HG02981 (cell line): ENCODE measurements around the gene GPS2.

Experiments used
- ATAC-seq: cut with Tn5 transposase; IDR thresholded peaks from one replicate; pipeline ENCODE4 v1.9.1; 2021; ENCODE audit warnings: mild to moderate bottlenecking, moderate library complexity; ENCODE audit not compliant: unreplicated experiment

GPS2 gene

GRCh38 chr17:7293816-7294613 lies 21.1 kb downstream of the GPS2 start:
- ATAC-seq: no peak

DNA sequence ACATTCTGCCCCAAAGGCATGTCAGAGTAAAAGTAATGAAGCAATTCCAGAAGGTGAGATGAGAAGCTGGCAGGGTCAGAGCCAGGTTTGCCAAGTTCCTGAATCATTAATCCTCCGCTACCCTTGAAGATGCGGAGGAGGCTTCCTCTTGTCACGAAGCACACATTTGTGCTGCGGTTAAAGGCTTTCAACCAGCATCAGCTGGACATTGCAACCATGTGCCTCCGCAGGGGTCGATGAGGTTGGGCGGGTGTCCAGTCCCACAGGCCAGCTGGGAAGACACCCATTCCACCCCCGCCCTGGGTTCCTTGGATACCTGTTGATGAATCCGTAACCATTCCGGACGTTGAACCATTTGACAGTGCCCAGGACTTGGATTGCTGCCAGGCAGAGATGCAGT lies 22.0 kb downstream of the GPS2 start:
- ATAC-seq: no peak

DNA sequence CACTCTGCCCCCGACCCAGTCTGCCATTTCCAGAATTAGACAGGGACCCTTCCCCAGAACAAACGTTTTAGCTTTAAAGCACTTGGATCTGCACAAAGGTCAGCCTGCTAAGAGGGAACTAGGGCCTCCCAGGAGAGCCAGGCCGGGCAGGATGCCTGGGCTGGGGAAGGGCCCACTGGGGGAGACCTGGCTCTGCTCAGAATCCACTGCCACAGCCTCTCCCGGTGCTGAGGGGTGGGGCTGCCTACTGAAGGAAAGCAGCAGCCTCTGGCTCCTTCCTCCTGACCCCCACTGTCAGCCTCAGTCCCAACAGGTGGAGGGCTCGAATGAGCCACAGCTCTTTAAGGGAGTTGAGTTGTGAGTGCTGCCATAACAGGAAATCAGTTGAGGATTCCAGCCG lies 22.4 kb downstream of the GPS2 start:
- ATAC-seq: no peak

- no peak for ATAC-seq
These were observed 23.0 kb downstream of the GPS2 start for GRCh38 chr17:7292194-7292593.

- ATAC-seq: no peak
These were observed 24.5 kb downstream of the GPS2 start for GRCh38 chr17:7290685-7291084.

DNA sequence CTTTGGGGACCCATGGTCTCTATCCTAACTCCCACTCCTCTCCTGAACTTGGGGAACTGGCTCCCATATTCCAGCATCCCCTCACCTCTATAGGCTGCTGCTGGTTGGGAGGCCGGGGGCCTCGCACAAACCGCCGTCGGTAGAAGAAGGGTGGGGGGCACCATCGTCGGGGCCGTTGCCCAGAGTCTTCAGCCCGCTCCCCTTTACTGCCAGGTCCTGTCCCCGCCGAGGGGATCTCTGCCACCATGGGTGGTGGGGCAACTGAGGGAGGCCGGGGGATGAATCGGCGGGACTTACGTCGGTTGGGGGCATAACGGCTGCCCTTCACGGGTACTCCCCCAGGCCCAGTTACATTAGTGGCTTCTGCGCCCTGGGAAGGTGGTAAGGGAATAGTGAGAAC lies 25.0 kb downstream of the GPS2 start:
- no peak for ATAC-seq

- ATAC-seq: no peak
These were observed 25.7 kb downstream of the GPS2 start for GRCh38 chr17:7289256-7290032.

DNA sequence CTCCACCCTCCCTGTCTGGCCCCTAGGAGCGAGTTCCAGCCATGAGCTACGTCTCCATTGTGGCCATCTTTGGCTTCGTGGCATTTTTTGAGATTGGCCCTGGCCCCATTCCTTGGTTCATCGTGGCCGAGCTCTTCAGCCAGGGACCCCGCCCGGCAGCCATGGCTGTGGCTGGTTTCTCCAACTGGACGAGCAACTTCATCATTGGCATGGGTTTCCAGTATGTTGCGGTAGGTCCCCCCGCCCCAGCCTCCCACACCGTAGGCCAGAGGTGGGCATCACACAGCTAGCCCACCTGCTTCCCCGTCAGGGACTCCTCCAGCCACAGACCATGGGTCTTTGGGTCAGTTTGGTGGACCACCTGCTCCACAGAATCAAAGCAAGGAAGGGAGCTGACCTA lies 29.5 kb downstream of the GPS2 start:
- ATAC-seq: no peak

DNA sequence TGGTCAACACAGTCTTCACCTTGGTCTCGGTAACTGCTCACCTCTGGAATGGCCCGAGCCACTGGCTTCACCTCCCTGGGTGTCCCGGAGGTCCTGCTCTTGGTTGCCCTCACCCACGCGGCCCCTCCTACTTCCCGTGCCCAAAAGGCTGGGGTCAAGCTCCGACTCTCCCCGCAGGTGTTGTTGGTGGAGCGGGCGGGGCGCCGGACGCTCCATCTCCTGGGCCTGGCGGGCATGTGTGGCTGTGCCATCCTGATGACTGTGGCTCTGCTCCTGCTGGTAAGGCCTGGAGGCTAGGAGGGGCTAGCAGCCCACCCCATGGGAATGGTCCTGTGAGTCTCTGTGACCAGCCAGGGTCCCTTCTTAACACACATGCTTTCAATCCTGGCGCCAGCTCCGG lies 30.2 kb downstream of the GPS2 start:
- ATAC-seq: no peak

- ATAC-seq: no peak
These were observed 31.5 kb downstream of the GPS2 start for GRCh38 chr17:7283471-7284216.

DNA sequence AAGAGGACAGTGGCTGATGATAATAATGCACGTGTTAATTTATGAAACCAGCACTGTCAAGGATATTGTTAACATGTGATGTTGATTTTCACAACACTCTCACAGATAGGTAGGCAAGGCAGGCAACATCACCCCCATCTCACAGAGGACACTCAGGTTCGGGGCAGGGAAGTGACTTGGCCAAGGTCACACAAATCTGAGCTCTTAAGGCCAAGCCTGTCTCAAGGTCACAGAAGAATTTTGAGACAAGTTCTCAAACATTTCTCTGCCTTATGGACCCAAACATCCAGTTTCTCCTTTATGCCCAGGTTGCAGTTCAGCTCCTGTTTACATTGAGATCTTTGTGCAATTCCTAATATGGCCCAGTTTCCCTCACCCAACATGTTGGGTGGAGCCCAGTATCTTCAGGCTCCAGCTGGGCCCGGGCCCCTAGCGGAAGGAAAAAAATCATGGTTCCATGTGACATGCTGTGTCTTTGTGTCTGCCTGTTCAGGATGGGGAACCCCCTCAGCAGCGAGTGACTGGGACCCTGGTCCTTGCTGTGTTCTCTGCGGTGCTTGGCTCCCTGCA lies 32.3 kb downstream of the GPS2 start:
- ATAC-seq: no peak

- no peak for ATAC-seq
These were observed 33.0 kb downstream of the GPS2 start for GRCh38 chr17:7281953-7282751.

DNA sequence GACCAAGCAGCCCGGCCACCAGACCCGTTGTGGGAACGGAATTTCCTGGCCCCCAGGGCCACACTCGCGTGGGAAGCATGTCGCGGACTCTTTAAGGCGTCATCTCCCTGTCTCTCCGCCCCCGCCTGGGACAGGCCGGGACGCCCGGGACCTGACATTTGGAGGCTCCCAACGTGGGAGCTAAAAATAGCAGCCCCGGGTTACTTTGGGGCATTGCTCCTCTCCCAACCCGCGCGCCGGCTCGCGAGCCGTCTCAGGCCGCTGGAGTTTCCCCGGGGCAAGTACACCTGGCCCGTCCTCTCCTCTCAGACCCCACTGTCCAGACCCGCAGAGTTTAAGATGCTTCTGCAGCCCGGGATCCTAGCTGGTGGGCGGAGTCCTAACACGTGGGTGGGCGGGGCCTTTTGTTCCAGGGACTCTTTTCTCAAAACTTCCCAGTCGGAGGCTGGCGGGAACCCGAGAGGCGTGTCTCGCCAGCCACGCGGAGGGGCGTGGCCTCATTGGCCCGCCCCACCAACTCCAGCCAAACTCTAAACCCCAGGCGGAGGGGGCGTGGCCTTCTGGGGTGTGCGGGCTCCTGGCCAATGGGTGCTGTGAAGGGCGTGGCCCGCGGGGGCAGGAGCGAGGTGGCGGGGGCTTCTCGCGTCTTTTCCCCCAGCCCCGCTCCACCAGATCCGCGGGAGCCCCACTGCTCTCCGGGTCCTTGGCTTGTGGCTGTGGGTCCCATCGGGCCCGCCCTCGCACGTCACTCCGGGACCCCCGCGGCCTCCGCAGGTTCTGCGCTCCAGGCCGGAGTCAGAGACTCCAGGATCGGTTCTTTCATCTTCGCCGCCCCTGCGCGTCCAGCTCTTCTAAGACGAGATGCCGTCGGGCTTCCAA lies 33.8 kb downstream of the GPS2 start, which contains the start of gene SLC2A4:
Gene SLC2A4, plus strand, starts transcription at position 645 of the 879 bp plus-strand sequence. Its CDS starts 217 bp downstream, at position 862.
- peak; percentile 52 for ATAC-seq

DNA sequence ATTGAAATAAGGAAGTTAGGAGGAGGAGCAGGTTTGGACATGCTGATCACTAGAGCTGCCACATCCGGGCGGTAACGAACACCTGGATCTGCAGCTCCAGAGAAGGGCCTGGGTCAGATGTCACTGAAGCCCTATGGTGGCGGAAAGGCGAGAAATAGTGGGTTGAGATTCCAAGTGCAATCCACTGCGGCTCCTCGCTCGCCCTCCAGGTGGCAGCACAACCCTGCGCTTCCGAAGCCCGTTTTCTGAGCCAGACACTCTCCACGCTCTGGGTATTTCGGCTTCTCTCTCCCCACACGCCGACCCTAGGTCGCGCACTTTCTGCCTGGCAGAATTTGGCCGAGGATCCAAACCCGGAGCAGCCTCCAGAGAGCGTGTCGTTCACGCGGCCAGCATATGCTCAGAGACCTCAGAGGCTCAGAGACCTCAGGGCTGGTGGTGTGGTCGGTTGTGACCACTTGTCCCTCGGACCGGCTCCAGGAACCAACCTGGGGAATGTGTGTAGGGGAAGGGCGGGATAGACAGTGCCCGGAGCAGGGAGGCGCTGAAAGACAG lies 34.6 kb downstream of the GPS2 start:
- ATAC-seq: peak; percentile 54

GRCh38 chr17:7279448-7279847 lies 35.7 kb downstream of the GPS2 start:
- ATAC-seq: no peak

DNA sequence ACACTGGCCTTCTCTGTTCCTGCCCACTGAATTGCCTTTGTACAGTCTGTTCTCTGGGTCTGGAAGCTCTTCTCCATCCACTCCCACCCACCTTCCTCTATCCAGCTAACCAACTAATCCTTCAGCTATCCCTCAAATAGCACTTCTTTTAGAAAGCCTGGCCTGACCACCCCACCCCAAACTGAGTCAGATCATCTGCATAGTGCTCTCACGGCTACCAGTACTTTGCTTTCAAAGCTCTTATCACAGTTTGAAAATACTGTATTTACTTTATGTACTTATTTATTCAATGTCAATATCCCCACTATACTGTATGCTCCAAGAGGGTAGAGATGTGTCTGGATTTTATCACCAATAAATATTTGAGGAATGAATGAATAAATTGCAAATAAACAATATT lies 48.4 kb downstream of the GPS2 start:
- no peak for ATAC-seq

DNA sequence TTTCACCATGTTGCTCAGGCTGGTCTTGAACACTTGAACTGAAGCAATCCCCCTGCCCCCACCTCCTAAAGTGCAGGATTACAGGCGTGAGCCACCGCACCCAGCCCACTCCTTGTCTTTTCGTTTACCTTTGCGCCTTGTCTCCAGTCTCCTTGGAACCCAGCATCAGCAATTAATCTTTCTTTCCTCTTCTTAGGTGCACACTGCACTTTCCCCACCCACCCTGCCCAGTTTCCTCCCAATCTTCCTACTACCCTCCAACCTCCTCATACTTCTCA lies 51.4 kb downstream of the GPS2 start:
- no peak for ATAC-seq

- ATAC-seq: no peak
These were observed 52.0 kb downstream of the GPS2 start for GRCh38 chr17:7262935-7263800.
